GM19099 (cell line): ENCODE data around the gene PRKCH.

Experiments used
- POLR2A ChIP-seq: IDR thresholded peaks from 3 replicates; pipeline ENCODE4 v1.6.1; 2011; ENCODE audit warnings: low read depth; ENCODE audit not compliant: insufficient read length; ENCODE audit errors: extremely low read depth

PRKCH gene

DNA sequence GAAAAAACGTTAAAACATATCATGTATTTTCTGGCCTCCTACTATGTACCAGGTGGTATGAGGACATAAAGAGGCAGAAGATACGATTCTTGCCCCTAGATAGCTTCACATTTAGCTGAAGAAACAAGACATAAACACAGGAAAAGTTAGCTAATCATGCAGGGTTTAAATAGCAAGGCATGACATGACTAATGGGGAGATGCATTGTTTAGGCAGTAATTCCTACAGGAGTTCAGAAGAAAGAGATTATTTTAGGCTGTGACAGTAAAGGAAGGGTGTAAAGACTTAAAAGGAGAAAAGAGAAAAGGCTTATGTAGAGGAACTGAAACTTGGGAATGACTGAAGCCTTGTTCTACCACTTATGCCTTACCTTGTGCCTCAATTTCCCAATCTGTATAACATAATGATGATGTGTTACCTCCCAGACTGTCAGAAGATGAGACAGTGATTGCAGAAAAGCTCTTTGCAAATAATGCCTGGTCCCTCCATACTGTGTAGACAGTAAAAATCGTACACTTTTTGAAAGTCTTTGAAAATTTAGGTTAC, 44.4 kb downstream of the PRKCH start:
- no peak for TF ChIP-seq POLR2A

GRCh38 chr14:61368114-61368710, 46.8 kb downstream of the PRKCH start:
- no peak for TF ChIP-seq POLR2A

DNA sequence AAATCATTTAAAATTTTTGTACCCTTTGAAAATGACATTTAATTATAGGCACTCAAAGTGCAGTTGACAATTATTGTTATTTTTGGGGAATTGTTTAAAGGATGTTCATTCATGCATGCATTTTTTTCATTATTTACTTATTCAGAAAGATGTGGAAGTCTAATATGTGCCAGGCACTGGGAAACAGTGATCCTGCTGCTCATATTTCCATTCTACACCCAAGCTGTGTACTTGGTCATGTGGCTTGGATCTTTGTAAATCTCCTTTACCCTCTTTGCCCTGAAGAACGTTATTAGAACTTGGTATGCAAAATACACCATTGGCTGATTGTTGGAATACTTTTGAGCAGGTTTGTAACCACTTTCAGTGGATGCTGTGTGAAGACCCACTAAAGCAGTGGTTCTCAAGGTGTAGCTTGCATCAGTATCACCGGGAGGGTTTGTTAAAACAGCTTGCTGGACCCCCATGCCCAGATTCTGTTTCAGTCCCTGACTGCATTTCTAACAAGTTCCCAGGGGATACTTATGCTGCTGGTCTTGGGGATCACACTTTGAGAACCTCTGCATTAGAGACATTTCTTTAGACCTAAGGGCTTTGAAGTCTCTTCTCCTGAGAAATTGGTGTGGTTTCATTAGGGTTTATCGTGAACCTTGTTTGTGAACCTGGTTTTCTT, 47.5 kb downstream of the PRKCH start:
- no peak for TF ChIP-seq POLR2A

DNA sequence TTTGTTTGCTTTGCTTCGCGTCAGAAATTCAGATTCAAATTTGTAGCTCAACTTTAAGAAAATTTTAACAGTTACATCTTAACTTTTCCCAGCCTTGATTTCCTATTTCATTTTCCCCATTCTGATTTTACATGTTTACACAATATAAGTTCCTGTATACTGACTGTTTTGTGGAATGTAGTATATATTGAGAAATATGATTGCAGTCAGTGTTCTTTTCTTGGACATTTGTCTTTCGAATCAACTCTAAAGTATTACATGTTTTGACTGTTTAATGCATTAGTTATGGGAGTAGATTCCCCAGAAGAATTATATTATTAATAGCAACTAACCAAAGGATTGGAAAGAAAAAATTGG, 48.1 kb downstream of the PRKCH start:
- no peak for TF ChIP-seq POLR2A

GRCh38 chr14:61372379-61372778, 51.0 kb downstream of the PRKCH start:
- TF ChIP-seq POLR2A, result no peak

DNA sequence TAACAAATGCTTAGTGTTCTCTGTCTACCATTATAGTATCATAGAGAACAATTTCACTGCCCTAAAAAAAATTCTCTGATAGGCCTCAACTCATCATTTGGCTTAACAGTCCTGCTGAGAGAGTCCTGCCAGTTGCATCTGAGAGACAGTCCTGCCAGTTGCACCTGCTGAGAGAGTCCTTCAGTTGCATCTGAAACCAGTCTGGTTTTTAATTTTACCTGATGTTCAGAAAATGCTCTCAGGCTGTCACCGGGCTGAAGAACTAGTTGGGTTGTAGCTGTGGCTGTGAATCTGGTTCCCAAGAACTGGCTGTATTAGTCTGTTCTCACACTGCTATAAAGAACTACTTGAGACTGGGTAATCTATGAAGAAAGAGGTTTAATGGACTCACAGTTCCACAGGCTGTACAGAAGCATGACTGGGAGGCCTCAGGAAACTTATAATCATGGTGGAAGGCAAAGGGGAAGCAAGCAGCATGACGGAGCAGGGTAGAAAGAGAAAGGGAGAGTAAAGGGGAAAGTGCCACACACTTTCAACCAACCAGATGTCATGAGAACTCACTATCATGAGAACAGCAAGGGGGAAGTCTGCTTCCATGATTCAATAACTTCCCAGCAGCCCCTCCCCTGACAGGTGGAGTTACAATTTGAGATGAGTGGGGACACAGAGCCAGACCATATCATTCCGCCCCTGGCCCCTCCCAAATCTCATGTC, 51.6 kb downstream of the PRKCH start:
- TF ChIP-seq POLR2A, result no peak

DNA sequence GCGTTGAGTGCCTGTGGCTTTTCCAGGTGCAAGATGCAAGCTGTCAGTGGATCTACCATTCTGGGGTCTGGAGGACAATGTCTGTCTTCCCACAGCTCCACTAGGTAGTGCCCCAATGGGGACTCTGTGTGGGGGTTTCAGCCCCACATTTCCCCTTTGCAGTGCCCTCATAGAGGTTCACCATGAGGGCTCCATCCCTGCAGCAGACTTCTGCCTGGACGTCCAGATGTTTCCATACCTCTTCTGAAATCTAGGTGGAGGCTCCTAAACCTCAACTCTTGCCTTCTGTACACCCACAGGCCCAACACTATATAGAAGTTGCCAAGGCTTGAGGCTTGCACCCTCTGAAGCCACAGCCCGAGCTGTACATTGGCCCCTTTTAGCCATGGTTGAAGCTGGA, 52.9 kb downstream of the PRKCH start:
- TF ChIP-seq POLR2A, result no peak

DNA sequence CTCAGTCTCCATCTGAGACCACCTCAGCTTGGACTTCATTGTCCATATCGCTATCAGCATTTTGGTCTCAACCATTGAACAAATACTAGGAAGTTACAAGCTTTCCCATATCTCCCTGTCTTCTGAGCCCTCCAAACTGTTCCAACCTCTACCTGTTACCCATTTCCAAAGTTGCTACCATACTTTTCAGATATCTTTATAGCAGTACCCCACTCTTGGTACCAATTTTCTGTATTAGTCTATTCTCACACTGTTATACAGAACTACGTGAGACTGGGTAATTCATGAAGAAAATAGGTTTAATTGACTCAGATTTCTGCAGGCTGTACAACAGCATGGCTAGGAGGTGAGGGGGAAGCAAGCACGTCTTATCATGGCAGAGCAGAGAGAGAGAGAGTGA, 53.8 kb downstream of the PRKCH start:
- TF ChIP-seq POLR2A, result no peak

DNA sequence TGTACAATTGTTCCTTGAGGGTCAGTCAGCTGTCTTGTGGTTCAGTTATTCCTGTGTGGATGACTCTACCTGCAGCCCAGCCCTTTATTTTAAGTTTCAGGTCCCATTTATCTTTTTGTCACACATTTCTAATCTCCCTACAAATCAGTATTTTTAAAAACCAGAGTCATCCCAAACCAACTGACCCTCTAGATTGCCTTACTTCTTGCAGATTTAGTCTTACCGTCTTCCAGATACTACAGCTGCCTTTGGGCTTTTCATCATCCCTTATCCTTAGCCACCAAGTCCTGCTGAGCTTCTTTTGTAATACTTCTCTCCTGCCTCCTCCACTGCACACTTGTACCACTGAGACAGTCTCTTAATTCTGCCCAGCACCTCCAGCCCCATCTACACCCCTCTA, 54.9 kb downstream of the PRKCH start:
- TF ChIP-seq POLR2A, result no peak

- no peak for TF ChIP-seq POLR2A
These were observed 56.4 kb downstream of the PRKCH start for GRCh38 chr14:61377749-61378148.

GRCh38 chr14:61379639-61380184, 58.3 kb downstream of the PRKCH start:
- no peak for TF ChIP-seq POLR2A

- TF ChIP-seq POLR2A, result no peak
These were observed 59.6 kb downstream of the PRKCH start for GRCh38 chr14:61380984-61381383.

- no peak for TF ChIP-seq POLR2A
These were observed 60.2 kb downstream of the PRKCH start for GRCh38 chr14:61381553-61381952.

DNA sequence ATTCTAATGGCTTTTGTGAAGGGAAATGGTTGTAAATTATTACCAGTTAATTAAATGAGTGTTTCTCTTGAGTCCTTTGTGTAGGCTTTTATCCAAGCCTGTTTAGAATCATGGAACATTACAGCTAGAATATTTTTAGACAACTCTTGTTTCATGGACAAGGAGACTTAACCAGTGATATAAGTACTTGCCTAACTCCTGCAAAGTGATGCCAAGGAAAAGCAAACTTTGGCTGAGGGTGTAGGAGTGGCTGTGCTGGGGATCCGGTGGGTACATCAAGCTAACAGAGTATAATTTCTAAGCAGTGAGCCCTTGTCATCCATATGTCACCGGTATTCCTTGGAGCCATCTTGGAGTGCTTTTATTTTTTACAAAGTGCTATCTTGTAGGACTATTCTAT, 61.5 kb downstream of the PRKCH start:
- TF ChIP-seq POLR2A, result no peak

- no peak for TF ChIP-seq POLR2A
These were observed 63.8 kb downstream of the PRKCH start for GRCh38 chr14:61385002-61385685.
